ENCODE measurements around the gene SLAIN2.

SLAIN2 gene

DNA sequence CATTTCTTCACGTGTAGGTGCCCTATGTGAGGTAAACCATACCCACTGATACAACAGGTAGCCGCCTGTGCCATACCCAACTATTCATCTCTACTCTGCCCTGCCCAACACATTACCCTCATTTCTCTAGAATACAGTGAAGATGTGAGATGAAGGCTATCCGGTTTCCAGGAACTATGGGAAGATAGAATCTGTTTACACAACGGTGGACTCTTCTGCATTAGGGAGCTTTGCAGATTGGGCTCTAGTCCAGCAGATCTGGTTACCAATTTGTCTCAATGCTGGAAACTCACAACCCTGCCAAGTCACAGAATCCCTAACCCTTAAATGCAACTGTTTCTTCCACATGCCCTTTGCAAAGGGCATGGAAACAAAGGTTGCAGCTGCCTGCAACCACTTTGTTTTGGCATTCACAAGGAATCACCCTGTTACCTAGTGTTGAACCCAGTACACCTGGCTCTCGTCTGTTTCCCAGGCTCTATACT, 6.4 kb upstream of the SLAIN2 start:
- no peak for DNase-seq (ENCODE audit: low spot score)

DNA sequence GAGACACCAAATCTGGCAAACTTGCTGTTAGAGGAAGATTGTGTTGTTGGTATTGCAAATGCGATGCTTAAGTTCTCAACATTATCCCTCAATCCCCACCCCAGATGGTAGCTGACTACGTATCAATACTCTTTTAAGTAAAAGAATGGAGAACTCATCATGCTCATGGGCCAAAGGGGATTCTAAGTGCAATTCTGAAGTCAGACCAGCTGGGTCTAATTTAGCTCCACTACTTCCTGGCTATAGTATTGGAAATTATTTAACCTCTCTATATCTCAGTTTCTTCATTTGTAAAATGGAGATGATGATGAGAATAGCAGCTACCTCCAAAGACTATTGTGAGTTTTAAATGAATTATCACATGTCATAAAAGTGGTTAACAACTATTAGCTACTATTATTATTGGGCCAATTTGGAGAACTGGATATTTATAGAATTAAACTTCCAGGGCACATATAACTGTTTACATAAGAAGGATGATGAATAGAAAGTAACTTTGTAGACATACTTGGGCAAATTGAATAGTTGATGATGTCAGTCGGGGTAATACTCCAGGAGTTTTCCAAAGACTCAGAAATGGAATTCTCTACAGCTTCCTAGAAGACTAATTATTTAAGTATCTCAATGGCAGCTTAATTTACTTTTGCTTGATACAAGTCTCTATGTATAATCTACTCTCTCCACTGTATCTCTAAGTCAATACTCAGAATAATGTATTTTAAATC, 5.0 kb upstream of the SLAIN2 start:
- DNase-seq (ENCODE audit: low spot score), result no peak

DNA sequence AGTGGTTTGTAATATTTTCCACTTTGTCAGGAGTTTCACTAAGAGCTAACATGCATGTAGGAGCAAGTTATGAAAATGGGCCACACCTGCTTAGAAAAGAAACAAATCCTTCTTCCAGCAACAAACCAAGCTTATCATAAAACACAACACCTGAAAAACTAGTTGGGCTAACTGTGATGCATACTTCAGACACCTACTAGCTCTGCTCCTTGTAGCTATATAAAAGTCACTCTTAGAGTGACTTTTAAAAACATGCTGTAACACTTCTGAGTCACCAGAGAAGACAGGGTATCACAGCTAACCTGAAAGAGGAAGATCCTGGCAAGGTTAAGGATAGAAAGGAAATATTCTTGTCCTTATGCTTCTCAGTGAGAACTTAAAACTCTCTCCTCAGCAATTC, 3.6 kb upstream of the SLAIN2 start:
- no peak for DNase-seq (ENCODE audit: low spot score)

DNA sequence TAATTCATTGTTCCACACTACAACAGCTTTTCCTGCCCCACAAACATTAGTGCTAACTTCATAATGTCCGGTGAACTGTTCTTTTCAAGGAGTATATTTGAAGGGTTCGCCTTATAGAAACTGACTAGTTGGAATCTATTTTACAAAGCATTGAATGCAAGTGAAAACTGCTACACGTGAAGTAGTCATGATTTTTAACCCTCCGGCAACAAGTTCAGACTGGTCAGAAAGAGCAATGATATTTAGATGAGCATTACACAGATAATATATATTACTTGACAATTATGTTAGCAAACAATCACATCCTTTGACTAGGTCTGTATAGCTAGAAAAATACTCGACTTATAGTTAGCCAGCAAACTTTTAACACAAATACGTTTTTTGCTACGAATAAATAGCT, 1.7 kb upstream of the SLAIN2 start:
- DNase-seq (ENCODE audit: low spot score), result no peak

DNA sequence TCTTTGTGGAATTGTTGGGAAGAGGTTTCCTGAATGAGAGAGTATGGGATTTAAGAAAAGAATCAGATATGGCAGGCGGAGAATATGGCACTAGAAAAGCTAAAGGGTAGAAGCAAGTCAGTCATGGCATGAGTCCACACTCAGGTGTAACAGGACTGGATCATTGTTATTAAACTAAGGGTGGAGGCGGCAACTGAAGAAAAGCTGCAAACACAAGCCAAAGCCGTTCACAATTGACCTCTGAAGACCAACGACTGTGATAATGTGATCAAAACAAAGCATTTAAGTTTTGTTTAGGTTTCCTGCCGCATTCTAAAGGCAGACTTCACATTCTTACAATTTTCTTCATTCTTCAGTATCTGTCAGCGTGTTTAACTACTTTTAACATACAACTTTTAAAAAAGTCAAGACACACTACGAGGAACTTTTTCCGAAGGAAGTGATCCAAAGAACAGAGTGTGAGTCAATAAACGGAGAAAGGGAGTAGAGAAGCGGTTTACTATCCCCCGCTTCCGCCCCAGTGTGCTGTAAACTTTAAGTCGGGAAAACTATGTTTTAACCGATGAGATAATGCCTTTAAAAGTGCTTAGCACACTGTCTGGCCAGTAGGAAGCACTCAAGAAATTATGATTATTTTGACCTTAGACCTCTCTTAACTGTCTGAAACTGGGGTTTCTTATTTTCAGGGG, 909 bp upstream of the SLAIN2 start:
- DNase-seq (ENCODE audit: low spot score), result no peak

DNA sequence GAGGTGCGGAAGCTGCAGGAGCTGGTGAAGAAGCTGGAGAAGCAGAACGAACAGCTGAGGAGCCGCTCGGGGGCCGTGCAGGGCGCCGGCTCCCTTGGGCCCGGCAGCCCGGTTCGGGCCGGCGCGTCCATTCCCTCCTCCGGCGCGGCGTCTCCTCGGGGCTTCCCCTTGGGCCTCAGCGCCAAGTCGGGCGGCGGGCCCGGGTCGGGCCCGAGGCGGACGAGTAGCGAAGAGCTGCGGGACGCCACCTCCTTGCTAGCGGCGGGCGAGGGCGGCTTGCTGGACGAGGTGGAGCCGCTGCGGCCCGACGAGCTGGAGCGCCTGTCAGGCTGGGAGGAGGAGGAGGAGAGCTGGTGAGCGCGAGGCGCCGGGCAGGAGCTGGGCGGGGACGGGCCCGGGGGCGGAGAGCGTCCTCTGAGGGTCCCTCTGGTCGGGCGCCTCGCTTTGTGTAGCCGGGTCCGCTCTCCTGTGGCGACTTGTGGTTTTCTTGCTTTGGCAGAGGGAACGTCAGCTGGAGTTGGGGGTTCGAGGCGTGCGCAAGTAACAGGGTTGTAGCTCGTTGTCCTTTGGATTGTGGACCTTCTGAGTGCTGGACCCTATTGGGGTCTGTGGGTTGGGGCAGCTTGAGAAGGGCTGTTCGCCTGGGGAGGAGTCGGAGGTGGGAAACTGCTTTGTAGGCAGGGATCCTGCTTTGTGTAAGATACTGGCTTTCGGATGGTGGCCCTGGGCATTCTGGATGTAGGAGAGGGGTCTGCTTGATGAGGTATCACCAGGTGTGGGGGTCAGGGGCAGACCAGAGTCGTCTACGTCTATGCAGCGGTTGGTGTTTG, 662 bp downstream of the SLAIN2 start:
- DNase-seq (ENCODE audit: low spot score), result peak; percentile 86

DNA sequence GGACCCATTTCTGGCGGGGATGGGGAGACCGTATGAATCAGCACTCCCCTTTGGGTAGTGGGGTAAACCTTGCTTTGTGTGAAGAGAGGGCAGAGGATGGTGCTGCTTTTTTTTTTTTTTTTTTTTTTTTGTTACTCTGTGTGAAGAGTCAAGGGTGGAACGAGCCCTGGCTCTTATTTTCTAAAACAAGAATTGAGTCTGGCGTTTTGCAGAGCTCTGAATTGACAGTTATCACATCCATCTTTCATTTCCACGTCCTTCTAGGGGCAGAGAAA, 1.2 kb downstream of the SLAIN2 start:
- DNase-seq (ENCODE audit: low spot score), result no peak

DNA sequence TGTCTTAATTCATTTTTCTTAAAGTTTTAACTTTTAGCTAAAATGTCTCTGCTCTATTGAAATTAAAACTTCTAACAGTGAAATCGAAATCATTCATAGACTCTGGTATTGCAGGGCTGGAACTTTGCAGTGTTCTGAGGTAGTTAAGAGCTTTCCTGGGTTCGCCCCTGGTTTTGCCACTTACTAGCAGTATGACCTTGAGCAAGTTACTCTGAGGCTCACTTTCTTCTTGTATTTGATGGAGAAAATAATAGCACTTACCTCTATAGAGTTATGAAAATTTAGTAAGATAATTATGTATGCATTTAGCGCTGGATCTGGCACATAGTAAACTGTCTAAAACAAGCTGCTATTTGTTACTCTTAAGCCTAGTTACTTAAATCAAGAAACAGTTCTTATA, 1.7 kb downstream of the SLAIN2 start:
- no peak for DNase-seq (ENCODE audit: low spot score)

DNA sequence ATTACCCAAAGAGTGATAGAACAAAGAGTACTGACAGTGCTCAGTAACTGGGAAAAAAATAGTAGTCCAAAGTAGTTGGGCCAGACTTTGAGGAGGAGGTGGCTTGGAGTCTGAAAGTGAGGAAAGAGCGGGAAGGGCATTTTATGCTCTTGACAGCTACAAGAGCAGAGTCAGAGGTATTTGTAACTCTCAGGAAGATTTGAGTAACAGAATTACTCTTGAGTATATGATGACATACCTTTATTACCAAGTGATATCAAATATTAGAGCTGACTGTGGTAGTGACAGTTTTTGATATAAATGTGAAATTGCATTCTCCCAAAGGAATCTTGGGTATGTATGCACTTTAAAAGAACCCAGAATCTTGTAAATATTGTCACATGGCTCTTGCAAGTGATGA, 2.2 kb downstream of the SLAIN2 start:
- DNase-seq (ENCODE audit: low spot score), result no peak

DNA sequence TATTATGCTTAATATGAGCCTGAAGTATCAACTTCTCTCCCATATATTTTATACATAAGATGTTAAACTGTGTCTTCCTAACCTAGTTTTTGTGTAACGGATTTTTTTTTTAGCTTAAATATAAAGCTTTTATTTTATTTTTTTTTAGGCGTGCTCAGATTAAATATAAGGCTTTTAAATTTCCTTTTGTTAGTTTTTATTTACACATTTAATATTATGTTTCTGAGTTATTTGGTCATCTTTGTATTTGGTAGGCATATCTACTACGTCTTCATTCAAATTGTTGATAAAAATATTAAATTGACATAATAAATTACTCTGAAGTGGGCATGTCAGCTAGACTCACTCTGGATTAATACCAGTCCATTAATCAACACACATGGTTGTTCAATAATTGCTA, 4.2 kb downstream of the SLAIN2 start:
- no peak for DNase-seq (ENCODE audit: low spot score)

DNA sequence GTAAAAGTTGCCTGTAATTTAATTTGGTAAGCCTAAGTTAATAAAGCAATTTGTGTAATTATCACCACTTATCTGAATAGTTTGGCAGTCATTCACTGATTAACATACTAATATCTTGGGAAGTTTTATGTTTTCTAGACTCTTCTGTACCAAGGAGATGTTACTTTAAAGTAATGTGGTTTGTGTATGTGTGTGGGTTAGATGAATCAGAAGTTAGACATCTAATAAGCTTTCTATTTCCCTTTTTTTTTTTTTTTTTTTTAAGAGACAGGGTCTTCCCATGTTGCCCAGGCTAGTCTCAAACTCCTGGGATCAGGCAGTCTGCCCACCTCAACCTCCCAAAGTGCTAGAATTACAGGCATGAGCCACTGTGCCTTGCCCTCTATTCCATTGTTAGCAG, 5.3 kb downstream of the SLAIN2 start:
- no peak for DNase-seq (ENCODE audit: low spot score)

DNA sequence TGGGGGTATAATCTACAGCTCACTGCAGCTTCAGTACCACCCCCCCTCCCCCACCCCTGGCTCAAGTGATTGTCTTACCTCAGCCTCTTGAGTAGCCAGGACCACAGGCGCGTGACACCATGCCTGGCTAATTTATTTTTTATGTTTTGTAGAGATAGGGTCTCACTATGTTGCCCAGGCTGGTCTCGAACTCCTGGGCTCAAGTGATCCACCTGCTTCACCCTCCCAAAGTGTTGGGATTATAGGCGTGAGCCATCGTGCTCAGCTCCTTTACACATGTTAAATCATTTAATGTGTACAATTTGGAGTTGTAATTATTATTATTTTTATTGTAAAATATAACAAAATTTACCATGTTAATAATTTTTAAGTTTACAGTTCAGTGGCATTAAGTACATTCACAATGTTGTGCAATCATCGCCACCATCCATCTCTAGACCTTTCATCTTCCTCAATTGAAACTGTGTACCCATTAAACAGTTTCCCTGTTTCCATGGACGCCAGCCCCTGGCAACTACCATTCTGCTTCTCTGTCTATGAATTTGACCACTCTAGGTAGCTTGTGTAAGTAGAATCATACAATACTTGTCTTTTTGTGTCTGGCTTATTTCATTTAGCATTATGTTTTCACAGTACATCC, 6.1 kb downstream of the SLAIN2 start:
- DNase-seq (ENCODE audit: low spot score), result no peak

DNA sequence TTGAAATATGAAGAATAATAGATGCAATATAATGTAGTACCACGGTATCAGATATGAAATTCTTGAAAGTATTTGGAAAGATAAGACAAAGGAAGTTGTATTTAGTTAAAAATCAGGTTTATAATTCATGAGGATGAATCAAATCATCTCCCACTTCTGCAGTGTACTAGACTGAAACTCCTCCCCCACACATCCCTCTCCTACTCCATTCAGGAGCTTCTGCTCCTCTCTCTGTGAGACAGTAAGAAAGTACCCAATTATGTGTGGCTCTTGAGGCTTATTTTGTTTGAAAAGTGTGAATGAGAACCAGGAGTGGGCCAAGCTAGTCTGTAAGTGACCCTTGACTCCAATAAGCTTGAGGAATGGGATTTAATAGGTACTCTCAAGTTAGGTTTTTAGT, 9.5 kb downstream of the SLAIN2 start:
- no peak for DNase-seq (ENCODE audit: low spot score)

DNA sequence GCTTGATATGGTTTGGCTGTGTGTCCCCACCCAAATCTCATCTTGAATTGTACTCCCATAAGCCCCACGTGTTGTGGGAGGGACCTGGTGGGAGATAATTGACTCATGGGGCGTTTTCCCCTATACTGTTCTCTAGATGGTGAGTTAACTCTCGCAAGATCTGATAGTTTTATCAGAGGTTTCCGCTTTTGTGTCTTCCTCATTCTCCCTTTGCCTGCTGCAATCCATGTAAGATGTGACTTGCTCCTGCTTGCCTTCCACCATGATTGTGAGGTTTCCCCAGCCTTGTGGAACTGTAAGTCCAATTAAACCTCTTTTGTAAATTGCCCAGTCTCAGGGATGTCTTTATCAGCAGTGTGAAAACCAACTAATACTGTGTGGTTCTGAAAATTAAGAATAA, 11.5 kb downstream of the SLAIN2 start:
- DNase-seq (ENCODE audit: low spot score), result no peak

DNA sequence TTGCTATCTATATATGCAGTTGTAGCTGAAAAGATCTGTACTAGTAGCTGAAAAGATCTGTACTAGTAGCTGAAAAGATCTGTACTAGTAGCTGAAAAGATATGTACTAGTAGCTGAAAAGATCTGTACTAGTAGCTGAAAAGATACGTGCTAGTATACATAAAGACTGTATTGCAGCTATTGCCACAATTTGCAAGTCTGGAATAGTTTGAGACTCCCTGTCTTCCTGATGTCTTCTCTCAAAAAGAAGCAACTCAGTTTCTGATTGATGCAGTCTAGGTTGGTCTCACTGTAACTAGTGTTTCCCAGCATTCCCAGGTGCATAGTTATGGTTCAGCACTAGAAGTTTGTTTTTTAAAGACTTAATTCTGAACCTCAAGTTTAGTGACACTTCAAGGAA, 15.0 kb downstream of the SLAIN2 start:
- no peak for DNase-seq (ENCODE audit: low spot score)

DNA sequence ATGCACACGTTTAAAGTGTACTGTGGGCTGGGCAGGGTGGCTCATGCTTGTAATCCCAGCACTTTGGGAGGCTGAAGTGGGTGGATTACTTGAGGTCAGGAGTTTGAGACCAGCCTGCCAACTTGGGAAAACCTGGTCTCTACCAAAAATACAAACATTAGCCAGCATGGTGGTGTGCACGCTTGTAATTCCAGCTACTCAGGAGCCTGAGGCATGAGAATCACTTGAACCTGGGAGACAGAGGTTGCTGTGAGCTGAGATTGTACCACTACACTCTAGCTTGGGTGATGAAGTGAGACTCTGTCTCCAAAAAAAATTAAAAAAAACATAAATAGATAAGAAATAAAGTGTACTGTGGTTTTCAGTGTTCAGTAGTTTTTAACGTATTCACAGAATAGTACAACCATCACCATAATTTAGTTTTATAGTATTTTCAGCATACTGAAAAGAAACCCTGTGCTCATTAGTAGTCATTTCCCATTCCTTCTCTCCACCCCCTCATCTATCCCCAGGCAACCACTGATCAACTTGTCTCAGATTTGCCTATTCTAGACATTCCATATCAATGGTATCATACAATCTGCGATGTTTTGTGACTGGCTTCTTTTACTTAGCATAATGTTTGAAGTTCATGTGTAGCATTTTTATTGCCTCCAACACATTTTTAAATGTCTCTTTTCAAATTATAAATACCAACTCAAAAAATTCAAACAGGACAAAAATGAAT, 19.1 kb downstream of the SLAIN2 start:
- DNase-seq (ENCODE audit: low spot score), result no peak

DNA sequence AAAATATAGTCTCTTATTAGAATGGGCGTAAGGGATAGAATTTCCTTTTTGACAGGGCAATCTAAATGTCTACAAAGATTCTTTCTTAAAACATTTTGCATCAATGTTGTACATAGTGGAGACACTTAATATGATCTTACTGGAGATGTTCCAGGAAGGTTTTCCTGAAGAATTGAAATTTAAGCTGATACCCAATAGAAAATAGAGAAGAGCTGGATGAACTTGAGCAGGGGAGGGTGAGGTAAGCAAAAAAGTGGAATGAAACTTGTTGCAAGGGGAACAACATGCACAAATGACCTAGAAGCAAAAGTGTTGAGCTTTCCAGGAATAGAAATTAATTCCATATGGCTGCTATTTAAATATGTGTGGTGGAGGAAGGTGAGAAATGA, 19.7 kb downstream of the SLAIN2 start:
- DNase-seq (ENCODE audit: low spot score), result no peak

DNA sequence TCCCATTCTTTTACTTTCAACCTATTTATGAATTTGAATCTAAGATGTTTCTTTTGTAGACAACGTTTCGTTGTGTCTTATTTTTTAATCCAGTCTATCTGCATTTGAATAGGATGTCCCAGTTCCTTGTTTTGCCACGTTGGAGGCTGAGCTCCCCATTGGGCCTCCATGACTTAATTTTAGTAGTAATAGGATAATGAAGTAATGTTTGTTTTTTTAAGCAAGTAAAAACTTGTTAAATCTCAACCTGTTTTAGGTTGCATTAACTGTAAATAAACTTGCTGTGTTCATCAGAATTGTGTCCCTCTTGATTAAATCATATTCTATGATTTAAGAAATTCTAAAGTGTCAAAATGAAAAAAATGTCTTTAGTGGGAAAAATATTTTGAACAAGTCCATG, 25.3 kb downstream of the SLAIN2 start:
- no peak for DNase-seq (ENCODE audit: low spot score)

DNA sequence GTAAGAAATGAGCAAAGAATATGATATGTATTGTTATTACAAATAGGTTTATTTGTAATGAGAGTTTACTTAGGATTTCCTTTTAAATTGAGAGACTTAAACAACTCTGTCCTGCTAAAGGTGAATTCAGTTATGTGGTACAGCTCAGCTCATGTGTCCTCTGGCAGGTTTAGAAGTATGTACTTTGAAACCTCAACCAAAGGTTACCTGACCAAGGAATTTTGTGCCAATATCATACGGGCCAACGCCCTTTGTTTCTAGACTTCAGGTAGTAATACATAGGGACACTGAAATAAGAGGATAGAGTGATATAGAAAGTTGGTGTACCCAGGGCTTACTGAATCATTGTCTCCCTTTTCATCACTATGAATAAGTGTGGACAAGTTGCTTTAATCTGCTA, 25.7 kb downstream of the SLAIN2 start:
- no peak for DNase-seq (ENCODE audit: low spot score)

DNA sequence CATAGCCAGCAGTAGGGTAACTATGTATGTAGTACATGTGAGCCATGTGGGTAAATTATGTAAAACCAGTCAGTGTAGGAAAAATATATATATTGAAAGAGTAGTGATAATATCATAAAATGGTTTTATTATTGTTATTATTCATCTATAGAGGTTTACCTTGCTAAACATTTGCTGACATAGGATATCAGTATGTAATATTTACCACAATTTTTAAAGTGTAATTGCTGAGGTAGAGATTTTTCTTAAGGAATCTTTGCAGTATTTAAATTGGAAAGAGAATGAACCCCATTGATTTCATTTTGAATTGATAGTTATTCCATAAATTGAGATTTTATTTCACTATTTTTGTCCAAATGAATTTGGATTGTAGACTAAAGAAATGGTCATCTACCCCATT, 27.1 kb downstream of the SLAIN2 start:
- no peak for DNase-seq (ENCODE audit: low spot score)

DNA sequence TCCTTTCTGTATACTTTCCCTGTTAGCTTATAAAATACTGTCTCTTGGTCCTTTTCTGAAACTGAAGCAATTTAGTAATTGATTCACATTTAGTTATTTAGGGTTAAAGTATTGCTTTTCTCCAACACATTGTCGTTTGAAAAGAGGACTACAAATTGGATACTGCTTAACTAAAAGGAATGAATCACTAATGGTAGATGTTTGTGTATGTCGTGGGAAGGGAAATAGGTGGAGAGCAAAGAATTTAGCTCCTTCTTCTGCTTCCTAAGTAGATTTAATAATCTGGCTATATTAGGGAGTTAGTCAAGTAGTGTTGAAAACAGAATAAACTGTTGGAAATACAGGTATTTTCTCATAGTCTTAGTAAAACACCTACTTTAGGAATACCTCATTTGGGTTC, 27.9 kb downstream of the SLAIN2 start:
- no peak for DNase-seq (ENCODE audit: low spot score)

DNA sequence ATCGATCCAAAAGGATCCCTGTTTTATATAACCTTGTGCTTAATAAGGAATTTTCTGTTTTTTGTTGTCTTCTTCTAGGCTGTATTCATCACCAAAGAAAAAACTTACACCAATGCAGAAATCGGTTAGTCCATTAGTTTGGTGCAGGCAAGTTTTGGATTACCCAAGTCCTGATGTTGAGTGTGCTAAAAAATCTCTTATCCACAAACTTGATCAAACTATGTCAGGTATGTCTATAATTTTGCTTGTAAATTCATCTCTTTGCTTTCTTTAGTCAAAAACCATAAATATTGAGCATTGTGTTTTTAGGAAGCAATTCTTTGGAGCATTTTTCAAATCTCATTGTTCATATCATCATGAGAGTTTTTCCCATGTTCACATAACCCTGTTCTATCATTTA, 28.4 kb downstream of the SLAIN2 start:
- DNase-seq (ENCODE audit: low spot score), result no peak
